ENCODE data around the gene SYNGR2.
"Not testable (repeated sequence)": the region's sequence is repeated elsewhere in the genome, so short reads cannot be mapped to it uniquely, and the experiment has no call there.

Gene SYNGR2

DNA sequence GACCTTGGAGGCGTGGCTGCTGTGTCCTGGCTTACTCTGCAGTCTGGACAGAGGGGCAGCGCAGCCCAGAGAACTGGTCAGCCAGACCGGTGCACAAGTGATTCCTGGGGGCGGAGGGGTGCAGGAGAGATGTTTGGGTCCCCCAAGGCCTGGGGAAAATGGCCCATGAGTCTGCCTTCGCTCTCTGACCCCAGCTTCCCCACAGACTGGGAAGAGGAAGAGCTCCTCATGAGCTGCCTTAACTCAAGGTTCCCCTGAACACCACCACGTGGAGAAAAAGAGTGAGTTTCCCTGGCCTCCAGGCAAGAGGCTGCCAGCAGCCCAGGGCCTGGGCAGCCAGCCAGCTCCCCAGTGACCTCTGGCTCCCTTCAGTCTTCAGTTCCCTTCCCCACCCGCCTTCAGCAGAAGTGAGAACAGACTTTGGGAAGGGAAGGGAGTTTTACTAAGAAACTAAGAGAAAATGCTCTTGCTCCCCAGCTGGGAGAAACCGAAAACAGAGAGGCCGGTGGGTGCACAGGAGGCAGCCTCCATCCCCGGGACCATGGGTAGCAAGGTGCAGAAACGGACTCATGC lies 24.1 kb upstream of the SYNGR2 start:
- DNase-seq = no peak

DNA sequence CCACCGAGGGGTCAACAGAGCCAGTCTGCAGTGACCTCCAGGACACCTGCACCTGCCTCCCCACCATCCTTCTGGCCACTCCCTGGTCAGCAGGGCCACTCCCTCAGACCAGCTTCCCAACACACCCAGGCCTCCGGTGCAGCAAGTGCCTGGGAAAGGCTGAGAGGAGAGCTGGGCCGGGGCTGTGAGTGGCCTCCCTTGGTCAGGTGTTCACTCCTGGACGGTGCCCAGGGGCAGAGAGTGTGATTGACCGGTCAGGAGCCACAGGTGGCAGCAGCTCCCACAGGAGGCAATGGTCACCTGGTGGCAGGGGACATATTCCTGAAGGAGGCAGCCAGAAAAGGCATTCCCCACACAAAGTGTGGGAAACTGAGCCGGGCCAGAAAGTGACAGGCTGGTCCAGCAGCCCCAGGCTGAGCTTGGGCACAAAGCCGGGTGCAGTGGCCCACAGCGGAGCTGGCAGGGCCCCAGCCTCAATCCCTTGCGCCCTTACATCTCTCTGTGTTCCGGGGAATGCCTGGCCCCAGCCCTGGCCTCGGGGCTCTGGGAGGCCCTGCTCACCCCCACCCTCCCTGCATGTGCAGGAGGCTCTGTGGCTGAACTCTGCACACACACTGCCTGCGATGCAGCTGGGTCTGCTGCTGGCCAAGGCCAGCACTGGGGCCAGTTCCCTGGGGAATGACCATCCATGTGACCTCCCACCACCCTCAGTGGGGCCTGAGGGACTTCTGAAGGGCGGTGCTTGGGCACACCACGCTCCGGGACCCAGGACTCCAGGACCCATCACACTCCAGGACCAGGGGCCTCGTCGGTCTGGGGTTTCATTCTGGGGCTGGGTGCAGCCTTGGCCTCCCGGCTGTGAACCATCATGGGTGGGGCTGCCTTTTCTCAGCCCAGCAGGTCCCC lies 23.4 kb upstream of the SYNGR2 start:
- DNase-seq = no peak

DNA sequence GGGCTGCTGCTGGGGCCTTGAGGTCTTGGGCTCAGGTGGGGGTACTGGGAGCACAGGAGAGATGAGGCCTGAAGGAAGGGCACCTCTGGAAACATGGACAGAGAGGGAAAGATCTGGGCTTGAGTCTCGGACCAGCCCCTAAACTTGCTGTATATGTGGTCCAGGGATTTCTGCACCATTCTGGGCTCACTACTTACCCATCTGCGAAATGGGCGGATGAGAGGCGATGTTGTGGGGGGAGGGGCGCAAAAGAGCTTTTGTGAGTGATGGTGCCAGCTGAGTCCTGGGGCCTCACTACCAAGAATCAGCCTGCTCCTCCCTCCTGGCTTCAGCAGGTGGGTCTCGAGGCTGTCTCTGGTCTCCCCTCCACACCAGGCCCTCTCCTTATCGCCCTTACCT lies 21.9 kb upstream of the SYNGR2 start:
- DNase-seq = no peak

DNA sequence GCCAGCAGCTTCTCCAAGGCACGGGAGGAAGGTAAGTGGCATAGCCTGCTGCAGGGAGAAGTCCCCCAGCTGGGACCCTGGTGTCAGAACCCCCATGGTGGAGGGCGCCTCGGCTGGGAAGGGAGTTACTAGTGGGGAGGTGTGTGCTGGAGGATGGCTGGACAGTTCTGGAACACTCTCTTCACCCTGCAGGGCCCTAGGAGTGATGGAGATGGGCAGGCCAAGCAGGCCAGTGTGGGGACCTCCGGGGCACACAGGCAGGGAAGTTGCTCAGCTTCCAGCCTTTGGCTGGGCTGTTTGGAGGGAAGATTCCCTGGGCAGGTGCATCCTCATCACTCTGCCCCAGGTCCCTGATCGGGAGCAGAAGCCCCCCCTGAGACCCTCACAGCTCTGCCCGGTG lies 21.5 kb upstream of the SYNGR2 start:
- no peak for DNase-seq

DNA sequence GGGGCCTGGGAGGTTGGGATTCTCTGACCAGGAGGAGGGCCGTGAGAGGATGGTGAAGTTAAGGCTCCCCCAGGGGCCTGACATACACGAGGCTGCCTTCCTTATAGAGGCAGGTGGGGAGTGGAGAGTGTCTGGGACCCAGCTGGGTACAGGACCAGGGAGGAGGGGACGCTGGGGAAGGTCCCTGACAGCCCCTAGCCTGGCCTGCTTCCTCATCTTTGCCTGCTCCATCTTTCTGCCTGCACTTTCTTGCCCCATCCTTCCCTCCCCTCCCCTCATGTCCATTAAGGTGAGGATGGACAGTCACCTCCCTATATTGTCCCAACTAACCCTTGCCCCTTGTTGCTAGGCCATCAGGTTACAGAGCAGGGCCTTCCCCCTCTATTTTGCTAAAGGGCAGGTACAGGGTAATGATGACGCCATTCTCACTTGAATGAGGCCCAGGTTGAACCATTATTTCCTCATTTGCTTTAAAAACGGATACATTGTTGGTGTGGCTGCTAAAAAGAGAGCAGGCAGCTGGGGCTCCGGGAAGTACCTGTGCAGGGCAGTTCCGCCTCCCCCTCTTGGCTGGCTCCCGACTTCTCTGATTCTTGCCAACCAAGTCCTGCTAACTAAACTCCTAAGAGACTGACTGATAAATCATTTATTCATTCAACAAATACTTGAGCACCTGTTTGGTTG lies 20.9 kb upstream of the SYNGR2 start:
- DNase-seq = no peak

DNA sequence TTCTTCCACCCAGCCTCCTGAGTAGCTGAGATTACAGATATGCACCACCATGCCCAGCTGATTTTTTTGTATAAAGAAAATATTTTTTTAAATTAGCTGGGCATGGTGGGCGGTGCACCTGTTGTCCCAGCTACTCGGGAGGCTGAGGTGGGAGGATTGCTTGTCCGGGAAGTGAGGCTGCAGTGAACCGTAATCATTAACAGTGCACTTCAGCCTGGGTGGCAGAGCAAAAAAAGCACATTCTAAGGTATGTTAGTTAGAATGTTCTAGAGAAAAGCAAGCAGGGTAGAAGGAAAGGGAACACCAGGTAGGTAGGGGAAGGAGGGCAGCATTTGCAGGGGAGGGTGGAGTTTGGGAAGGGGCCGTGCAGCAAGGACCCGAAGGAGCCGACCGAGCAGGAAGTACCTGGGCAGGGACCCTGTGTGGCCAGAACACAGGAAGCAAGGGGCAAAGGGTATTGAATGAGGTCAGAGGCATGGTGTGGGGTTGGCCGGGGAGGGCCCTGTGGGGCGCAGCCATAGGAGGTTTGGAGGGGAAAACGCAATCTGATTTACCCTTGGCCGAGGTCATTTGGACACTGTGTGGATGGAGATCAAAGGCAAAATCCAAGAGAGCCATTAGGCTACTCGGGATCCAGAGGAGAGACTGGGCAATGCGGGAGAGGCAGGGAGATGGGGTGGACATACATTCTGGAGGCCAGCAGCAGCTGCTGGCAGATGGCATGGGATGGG lies 19.9 kb upstream of the SYNGR2 start:
- no peak for DNase-seq

DNA sequence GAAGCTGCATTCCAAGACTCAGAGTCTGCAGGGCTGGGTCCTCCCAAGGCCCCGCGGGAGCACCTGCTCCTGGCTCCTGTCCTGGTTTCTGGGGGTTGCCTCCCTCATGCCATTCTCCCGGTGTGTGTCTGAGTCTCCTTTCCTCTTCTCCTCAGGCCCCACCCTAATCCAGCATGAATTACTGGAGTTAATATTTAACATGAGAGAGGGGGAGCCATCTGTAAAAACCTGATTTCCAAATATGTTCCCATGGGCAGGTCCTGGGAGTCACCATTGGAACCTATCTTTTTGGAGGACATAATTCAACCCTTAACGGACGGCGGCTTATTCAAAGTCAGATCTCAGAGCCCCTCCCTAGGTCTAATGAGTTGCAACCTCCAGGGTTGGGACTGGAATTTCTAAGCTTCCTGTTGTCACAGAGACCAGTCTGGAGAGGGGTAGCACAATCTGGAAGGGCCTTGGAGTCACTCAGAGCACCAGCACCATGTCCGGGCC lies 16.8 kb upstream of the SYNGR2 start:
- no peak for DNase-seq

DNA sequence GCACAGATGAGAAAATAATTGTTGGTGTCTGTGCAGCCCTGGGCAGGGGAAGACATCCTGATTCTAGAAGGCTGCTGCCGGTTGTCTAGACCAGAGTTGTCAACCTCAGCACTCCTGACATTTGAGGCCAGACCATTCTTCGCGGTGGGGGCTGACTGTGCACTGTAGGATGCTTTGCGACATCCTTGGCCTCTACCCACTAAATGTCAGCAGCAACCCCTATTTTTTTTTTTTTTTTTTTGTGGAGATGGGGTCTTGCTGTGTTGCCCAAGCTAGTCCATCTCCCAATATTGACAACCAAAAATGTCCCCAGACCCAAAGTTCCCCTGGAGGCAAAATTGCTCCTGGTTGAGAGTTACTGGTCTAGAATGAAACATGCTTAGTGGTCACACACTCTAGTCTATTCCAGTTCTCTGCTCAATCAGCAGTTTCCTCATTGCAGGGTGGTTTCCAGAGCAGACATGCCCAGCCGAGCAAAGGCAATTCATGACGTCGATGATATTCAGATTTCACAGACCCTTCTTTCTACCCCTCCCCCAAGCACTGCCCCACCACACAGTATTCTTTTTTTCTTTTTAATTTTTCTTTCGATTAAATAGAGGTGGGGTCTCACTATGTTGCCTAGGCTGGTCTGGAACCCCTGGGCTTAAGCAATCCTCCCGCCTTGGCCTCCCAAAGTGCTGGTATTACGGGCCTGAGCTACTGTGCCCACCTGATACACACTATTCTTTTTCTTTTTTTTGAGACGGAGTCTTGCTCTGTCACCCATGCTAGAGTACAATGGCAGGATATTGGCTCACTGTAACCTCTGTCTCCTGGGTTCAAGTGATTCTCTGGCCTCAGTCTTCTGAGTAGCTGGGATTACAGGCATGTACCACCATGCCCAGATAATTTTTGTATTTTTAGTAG lies 13.2 kb upstream of the SYNGR2 start:
- DNase-seq = no peak

DNA sequence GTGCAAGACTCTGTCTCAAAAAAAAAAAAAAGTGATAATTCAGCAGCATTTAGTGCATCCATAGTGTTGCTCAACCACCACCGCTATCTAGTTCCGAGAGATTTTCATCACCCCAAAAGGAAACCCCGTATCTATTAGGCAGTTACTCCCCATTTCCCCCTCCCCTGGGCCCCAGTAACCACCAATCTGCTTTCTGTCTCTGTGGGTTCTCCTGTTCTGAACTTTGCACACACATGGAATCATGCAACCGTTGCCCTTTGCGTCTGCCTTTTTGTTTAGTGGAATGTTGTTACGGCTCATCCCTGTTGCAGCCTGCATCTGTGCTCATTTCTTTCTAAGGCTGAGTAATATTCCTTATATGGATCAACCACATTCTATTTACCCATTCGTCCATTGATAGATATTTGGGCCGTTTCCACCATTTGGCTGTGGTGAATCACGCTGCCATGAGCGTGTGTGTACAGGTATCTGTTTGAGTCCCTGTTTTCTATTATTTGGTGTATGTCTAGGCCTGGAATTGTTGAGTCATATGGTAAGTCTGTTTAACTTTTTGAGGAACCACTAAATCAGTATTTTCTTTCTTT lies 8.7 kb upstream of the SYNGR2 start:
- DNase-seq = no peak

DNA sequence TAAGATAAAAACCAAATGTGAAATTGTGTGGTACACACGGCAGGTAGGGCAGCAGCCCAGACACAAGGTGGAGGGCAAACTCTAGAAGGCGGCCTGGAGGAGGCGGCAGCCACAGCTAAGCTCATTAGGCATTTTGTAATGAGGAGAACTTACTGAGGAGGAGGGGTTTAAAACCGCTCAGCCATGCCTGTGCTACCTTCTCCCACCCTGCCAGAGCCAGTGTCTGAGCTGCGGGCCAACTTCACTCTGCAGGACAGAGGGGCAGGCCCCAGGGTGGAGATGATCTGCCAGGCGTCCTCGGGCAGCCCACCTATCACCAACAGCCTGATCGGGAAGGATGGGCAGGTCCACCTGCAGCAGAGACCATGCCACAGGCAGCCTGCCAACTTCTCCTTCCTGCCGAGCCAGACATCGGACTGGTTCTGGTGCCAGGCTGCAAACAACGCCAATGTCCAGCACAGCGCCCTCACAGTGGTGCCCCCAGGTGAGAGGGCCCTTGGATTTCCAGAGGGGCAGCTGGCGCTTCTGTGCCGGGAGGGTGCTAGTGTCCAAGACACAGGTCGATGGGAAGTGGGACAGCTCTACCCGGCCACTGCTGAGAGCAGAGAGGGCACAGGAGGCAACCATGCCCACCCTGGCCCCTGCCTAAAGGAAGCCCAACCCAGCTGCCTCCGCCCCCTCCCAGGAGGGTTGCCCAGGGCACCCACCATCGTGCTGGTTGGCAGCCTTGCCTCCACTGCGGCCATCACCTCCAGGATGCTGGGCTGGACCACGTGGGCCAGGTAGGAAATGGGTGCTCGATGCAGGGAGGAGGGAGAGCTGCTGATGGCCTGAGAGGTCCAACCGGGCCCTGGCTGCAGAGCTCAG lies 4.3 kb upstream of the SYNGR2 start:
- DNase-seq = no peak

DNA sequence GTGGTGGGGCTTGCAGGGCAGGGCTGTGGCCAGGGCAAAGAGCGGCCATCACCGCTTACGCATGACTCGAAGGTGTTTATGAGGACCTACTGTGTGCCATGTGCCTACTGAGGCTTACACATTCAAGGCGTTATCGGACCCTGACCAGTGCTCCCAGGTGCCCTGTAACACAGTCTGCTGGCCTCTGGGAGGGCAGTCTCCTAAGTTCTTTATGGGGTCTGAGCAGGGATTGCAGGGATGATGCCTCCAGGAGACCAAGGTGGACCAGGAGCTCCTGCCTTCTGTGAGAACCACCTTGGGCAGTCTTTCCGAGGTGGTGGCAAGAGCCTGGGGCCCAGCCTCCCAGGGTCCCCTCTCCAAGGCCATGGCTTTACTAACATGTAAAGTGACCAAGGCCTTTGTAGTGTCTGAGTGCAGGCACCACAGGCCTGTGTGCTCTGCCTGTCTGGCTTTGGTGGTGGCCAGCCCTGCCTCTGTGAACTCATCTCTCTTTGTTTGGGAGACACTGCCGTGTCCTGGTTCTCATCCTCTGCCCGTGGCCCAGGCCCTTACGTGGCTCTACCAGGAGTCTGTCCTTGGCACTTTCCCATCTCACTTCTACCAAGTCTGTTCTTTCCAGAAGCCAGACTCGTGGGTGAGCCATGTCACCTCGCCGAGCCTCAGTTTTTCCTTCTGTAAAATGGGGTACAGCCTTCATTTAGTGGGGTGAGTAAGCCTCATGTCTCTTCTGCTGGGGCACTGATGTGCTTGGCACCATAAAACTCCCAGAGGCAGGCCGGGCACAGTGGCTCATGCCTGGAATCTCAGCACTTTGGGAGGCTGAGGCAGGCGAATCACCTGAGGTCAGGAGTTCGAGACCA lies 3.4 kb upstream of the SYNGR2 start:
- no peak for DNase-seq

DNA sequence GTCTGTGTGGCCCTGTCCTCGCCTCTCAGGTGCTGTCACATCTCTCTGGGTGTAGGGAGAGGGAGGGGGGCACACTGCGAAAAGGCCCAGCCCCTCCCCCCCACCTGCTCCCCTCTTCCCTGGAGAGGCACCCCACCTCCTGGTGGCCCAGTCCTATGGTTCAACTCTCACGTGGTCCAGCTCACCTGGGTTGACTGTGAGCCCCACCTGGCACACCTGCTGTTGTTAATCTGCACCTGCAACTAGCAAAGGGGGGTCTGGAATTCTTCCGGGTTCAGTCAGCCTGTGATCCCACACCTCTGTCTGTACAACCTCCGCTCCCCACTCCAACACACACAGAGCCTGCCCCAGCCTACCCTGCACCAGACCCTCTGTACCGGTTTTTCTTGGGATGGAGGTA lies 2.0 kb upstream of the SYNGR2 start:
- no peak for DNase-seq

DNA sequence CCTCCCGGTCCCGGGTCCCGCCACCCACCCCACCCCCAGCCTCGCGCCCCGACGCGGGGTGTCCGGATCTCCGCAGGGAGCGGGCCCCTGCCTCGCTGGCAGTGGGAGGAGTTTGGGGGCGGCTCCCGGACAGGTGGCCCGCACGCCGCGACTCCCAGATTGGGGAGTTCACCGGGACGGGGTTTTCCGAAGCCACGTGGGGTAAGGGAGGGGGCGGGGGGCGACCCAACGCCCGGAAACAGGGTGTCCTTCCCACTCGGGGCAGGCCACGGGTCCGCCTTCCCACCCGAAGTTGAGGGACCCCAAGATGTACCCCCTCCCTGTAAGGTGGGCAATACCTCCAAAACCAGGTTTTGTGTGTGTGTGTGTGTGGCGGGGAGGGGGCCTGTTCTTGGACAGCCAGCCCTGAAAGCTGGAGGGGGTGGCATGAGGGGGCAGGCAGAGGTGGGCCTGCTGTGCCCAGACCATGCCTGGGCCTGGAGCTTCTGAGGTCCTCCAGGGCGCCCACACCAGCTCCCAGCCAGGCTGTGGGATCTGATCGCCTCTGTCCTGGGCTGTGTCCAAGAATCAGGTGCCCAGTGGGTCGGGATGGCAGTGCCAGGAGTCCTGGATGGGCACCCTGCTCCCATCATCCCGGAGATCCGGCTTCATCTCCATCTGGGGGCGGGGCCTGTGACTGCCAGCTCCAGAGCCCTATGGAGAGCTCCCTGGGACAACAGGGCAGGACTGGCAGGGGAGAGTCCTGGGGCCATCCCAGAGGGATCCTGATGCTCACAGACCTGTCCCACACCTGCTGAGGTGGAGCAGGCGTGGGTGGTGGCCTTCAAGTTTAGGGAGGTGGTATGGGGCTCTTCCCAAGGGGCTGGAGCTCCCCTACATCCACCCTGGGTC lies 767 bp downstream of the SYNGR2 start:
- peak; percentile 64 to 71 for DNase-seq

DNA sequence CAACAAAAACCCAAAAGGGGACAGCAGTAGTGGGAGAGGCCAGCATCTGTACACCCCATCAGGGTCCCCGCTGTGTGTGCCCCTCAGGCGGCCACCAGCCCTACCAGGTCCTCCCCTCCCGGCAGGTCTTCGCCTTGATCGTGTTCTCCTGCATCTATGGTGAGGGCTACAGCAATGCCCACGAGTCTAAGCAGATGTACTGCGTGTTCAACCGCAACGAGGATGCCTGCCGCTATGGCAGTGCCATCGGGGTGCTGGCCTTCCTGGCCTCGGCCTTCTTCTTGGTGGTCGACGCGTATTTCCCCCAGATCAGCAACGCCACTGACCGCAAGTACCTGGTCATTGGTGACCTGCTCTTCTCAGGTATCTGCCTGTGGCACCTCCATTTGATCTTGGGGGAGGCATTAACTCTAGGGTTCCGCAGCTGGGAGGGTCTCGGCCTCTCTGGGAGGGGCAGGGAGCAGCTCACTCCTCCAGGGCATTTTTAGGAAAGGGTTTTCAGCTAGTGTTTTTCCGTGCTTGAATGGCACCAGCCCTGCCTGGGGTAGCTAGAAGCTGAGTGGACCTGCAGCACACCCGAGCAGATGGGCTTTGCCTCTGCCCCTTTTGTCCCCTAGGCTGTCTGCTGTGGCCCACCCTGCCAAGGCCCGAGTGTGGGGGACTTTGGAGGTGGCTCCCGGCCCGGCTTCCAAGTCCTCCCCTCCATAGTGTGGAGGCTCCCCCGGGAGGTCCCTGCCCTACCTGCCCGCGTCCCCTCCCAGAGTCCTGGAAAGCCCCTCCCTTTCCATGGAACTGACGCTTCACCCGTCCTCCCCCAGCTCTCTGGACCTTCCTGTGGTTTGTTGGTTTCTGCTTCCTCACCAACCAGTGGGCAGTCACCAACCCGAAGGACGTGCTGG lies 2.6 kb downstream of the SYNGR2 start:
- DNase-seq = no peak

DNA sequence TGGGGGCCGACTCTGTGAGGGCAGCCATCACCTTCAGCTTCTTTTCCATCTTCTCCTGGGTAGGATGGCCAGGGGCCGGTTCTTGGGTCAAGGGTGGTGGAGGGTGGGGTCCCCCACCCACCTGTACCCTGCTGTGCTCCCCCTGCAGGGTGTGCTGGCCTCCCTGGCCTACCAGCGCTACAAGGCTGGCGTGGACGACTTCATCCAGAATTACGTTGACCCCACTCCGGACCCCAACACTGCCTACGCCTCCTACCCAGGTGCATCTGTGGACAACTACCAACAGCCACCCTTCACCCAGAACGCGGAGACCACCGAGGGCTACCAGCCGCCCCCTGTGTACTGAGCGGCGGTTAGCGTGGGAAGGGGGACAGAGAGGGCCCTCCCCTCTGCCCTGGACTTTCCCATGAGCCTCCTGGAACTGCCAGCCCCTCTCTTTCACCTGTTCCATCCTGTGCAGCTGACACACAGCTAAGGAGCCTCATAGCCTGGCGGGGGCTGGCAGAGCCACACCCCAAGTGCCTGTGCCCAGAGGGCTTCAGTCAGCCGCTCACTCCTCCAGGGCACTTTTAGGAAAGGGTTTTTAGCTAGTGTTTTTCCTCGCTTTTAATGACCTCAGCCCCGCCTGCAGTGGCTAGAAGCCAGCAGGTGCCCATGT lies 3.3 kb downstream of the SYNGR2 start:
- DNase-seq = not testable (repeated sequence)

DNA sequence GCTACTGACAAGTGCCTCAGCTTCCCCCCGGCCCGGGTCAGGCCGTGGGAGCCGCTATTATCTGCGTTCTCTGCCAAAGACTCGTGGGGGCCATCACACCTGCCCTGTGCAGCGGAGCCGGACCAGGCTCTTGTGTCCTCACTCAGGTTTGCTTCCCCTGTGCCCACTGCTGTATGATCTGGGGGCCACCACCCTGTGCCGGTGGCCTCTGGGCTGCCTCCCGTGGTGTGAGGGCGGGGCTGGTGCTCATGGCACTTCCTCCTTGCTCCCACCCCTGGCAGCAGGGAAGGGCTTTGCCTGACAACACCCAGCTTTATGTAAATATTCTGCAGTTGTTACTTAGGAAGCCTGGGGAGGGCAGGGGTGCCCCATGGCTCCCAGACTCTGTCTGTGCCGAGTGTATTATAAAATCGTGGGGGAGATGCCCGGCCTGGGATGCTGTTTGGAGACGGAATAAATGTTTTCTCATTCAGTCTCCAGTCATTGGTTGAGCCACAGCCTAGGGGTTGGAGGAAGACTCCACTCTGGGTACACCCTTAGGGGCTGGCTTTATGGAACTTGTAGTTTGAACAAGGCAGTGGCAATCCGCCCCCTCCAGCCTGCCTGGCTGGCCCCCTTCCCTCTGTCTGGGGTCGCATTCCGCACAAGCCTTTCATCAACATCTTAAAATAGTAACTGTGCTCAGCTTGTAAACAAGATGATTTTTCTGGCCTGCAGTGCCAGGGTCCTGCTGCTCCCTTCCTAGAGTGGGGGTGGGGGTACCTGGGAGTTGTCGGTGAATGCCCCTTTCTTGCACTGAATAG lies 4.1 kb downstream of the SYNGR2 start:
- DNase-seq = no peak
